ENCODE data around the gene ARHGEF40. TPM values are rescaled to one million over a fixed set of nuclear protein-coding genes. Genes with fewer than 3 reads are reported as not detected.

Gene ARHGEF40
- total RNA-seq, 4 donors from 2014 or later: 72.5 to 128 (median 80.9) TPM

DNA sequence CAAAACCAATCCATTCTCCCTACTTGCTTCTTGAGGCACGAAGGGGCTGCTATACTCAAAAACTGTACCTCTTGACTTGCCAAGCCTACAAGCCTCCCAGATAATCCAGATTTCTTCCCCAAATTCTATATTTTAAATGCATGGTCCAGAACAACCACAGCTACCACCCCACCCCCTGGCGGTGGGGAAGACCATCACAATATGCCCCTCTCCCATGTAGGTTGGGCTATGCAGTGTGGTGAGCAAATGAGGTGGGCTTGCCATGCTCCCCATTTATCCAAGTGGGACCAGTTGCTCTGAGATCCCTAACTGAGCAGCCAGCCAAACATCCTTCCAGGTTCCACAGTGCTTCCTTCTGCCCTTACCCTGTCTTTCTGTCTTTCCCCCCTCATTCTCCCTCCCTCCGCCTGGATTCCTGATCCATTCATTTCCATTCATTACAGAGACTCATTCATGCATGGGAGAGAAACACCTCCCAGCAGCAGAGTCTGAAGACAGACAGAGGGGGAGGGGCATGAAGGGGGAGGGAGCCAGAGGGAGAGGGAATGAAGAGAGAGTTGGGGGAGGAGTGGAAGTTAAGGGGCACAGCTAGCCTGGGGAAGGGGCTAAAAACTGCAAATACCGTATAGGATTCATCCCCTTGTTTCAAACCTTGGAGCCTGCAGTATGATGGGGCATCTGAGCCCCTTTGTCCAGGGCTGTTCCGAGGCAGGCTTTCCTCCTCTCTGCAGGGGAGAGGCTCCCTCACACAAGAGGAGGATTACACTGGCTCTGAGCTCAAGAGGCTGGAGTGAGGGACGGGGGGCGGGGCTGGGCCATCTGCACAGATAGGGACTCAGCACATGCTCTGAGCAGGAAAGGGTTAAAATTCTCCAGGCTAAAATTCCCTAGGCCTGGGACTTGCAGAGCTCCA lies 23.9 kb downstream of the ARHGEF40 start:
- Histone ChIP-seq H3K27me3 (no peaks in the 10 kb centered on the region), H3K4me3 (no peak overlapping the region), H3K27ac (peak overlapping the region in 2 of 4 donors; percentile 77 to 97), H3K9me3 (no peaks in the 10 kb centered on the region), H3K4me1 (peaks cover 0 to 78% (median 13%) of the 10 kb centered on the region in 4 donors), H3K36me3 (peaks cover 0 to 43% (median 0%) of the 10 kb centered on the region in 3 donors)
- 36 to 45% methylated on average over 6 to 7 of the region's 7 CpGs for WGBS, 2 donors
- TF ChIP-seq EP300 (IDR thresholded peaks at IDR 0.05): no peak
- no peak for TF ChIP-seq CTCF (IDR thresholded peaks at IDR 0.05)
- TF ChIP-seq POLR2A (IDR thresholded peaks at IDR 0.05): no peak
- no peak for DNase-seq (ENCODE audit: low spot score in 2 of 2)

DNA sequence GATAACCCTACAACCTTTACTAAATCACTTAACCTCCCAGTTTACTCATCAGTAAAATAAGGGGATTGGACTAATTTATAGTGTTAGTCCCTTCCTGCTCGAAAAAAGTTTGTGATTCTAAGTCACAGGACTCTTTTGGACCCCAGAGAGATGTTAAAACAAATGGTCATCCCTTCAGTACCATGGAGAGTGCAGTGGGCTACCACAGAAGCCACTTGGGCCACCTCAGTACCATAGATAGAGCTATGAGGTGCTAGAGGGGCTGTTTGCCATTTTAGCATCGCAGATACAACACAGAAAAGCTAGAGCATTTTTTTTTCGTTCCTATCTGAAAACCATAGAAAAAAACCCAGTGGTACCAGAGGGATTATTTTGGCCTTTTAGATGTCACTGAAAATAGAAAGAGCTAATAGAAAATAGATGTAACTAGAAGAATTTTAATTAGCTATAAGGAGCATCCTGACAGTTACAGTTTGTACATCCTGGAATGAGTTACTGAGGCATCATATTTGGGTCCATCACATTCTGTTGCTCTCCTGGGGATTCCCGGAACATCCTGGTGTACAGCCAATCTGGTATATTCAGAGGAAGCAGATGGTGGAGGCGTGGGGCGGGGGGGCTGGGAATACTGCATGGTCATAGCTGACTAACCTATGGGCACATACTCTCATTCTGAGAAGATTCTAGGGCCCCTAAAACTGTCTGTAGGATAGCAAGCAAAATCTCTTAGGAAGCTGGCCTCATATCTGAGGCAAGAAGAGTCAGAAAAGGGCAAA lies 25.5 kb downstream of the ARHGEF40 start:
- TF ChIP-seq POLR2A (IDR thresholded peaks at IDR 0.05) (no peak), EP300 (IDR thresholded peaks at IDR 0.05) (no peak), CTCF (IDR thresholded peaks at IDR 0.05) (no peak)
- no peak overlapping the region for H3K4me3 ChIP-seq
- 40 to 42% methylated on average over 6 of the region's 6 CpGs for WGBS, 2 donors
- H3K27me3 ChIP-seq: no peaks in the 10 kb centered on the region
- peaks cover 0 to 76% (median 21%) of the 10 kb centered on the region in 4 donors for H3K4me1 ChIP-seq
- no peak for DNase-seq (ENCODE audit: low spot score in 2 of 2)
- H3K36me3 ChIP-seq: peaks cover 0 to 27% (median 0%) of the 10 kb centered on the region in 3 donors
- H3K9me3 ChIP-seq: no peaks in the 10 kb centered on the region
- H3K27ac ChIP-seq: peak overlapping the region in 2 of 4 donors; percentile 77 to 97

DNA sequence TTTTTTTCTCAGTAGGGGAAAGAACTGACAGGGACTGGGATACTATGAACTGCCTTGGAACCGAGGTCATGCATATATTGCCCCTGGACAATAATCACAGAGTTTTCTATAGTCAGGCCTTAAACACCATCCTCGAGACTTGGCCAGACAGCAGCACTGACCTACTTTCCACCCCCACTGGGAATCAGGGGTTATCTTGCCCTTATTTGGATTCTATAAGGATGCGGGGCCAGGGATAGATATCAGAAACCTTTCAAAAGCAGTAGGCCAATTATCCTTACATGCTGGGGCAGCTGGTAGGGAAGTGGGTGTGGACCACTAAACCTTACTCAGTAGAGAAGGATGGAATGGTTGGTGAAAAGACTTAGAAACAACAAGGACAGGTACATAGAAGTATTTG lies 26.3 kb downstream of the ARHGEF40 start:
- 36 to 47% methylated on average over 3 of the region's 3 CpGs for WGBS, 2 donors
- H3K4me1 ChIP-seq: peaks cover 0 to 74% (median 21%) of the 10 kb centered on the region in 4 donors
- no peaks in the 10 kb centered on the region for H3K27me3 ChIP-seq
- H3K27ac ChIP-seq: peak overlapping the region in 3 of 4 donors; percentile 89 to 99 (median 97)
- DNase-seq (ENCODE audit: low spot score in 2 of 2): no peak
- no peak for TF ChIP-seq EP300 (IDR thresholded peaks at IDR 0.05)
- TF ChIP-seq POLR2A (IDR thresholded peaks at IDR 0.05): no peak
- TF ChIP-seq CTCF (IDR thresholded peaks at IDR 0.05): no peak
- no peaks in the 10 kb centered on the region for H3K9me3 ChIP-seq
- H3K4me3 ChIP-seq: no peak overlapping the region
- peaks cover 0 to 19% (median 0%) of the 10 kb centered on the region in 3 donors for H3K36me3 ChIP-seq

- Histone ChIP-seq H3K4me1 (peaks cover 0 to 70% (median 20%) of the 10 kb centered on the region in 4 donors), H3K36me3 (peaks cover 0 to 12% (median 0%) of the 10 kb centered on the region in 3 donors), H3K27me3 (no peaks in the 10 kb centered on the region), H3K27ac (peak overlapping the region; percentile 86 to 99 (median 93)), H3K4me3 (peak overlapping the region; percentile 37 to 83 (median 52)), H3K9me3 (no peaks in the 10 kb centered on the region)
- TF ChIP-seq CTCF (IDR thresholded peaks at IDR 0.05) (no peak), EP300 (IDR thresholded peaks at IDR 0.05) (no peak), POLR2A (IDR thresholded peaks at IDR 0.05) (no peak)
- no peak for DNase-seq (ENCODE audit: low spot score in 2 of 2)
- 40 to 41% methylated on average over 10 of the region's 10 CpGs for WGBS, 2 donors
Measured at GRCh38 chr14:21096978-21097635, 27.0 kb downstream of the ARHGEF40 start.

Data from tibial nerve (tissue), 4 donors.